ENCODE results near the gene API5. TPM values are rescaled to one million over a fixed set of nuclear protein-coding genes. Genes with fewer than 3 reads are reported as not detected.

Gene API5
- total RNA-seq, 1 experiment from 2014 or later = 100 TPM

DNA sequence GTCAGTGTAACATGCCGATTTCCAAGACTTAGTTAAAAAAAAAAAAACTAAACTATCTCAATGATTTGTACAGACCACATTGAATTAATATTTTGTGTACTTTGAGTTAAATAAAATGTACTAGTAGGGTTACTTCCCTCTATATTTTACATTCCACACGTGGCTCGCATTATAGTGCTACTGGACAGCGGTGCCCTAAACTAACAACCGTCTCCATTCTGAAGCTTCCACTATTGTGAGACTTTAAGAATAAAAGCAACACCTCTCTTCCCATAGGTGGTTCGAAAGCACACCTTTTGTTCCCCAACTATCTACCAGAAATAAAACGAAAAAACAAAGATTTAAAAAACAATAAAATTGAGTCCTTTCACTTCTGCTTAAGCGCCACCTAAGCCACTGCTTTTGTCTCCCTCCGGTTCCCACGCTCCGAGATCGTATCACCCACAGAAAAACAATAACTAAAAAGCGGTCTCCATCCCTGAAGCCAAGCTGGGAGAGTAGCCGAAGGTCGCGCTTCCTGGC lies 46.5 kb downstream of the API5 start:
- no peaks in the 10 kb centered on the region for H3K9me3 Mint-ChIP-seq (ENCODE audit: unreplicated experiment)
- peak overlapping the region; percentile 98 for H3K4me3 Mint-ChIP-seq (ENCODE audit: unreplicated experiment)
- intact Hi-C loops (cut with micrococcal nuclease) = no loop called here
- ChIA-PET CTCF (interaction anchor here (0.6 to 1.9 kb wide), 7 partner anchors 9 to 737 kb away, joined by 3 to 4 read pairs (median 3); partner anchors contain the start of gene API5), POLR2A (interaction anchor here (0.7 to 4.9 kb wide), 18 partner anchors 10 to 61 kb away, joined by 3 to 64 read pairs (median 6); partner anchors contain the start of gene API5)
- H3K4me1 Mint-ChIP-seq (ENCODE audit: insufficient read depth, unreplicated experiment) = peaks cover 11% of the 10 kb centered on the region
- TF ChIP-seq, protein P1, sequence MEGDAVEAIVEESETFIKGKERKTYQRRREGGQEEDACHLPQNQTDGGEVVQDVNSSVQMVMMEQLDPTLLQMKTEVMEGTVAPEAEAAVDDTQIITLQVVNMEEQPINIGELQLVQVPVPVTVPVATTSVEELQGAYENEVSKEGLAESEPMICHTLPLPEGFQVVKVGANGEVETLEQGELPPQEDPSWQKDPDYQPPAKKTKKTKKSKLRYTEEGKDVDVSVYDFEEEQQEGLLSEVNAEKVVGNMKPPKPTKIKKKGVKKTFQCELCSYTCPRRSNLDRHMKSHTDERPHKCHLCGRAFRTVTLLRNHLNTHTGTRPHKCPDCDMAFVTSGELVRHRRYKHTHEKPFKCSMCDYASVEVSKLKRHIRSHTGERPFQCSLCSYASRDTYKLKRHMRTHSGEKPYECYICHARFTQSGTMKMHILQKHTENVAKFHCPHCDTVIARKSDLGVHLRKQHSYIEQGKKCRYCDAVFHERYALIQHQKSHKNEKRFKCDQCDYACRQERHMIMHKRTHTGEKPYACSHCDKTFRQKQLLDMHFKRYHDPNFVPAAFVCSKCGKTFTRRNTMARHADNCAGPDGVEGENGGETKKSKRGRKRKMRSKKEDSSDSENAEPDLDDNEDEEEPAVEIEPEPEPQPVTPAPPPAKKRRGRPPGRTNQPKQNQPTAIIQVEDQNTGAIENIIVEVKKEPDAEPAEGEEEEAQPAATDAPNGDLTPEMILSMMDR (IDR thresholded peaks at IDR 0.05; ENCODE audit: unreplicated experiment) = no peak
- H3K27ac Mint-ChIP-seq (ENCODE audit: low read depth, unreplicated experiment) = peak overlapping the region; percentile 97
- H3K27me3 Mint-ChIP-seq (ENCODE audit: insufficient read depth, unreplicated experiment) = no peaks in the 10 kb centered on the region
- H3K36me3 Mint-ChIP-seq (ENCODE audit: insufficient read depth, unreplicated experiment) = peaks cover 6% of the 10 kb centered on the region
- no peak for DNase-seq (ENCODE audit: unreplicated experiment)
- TSS peak; percentile 91 for BruUV-seq (replicated peaks)

DNA sequence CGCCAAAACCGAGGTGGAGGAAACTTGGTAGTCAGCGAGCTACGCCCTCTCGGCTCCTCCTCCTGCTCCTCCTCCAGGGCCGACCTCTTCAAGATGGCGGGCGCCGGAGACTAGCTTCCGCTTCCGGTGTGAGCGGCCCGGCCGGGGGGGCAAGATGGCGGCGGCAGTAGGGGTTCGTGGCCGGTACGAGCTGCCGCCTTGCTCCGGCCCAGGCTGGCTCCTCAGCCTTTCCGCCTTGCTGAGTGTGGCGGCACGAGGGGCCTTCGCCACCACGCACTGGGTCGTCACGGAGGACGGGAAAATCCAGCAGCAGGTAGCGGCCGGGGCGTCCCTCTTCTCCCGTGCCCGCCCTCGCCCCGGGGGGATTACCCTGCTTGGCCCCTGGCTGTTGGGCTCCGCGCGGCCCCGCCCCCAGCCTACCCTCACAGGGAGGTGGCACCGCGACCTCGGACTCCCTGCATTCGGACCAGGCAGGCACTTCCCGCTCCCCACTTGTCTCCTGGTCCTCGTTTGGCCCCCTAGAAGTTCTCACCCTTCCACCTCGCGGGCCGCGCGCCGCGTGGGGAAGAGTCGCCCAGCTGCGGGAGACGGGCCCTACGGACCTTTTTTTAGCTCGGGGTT lies 47.1 kb downstream of the API5 start, which contains the start of gene TTC17:
Gene TTC17 (plus strand): TSS at position 120 of the 621 bp plus-strand sequence. CDS start 35 bp downstream, at position 155.
- intact Hi-C loops (cut with micrococcal nuclease) = no loop called here
- no TSS peak for BruUV-seq (replicated peaks)
- DNase-seq (ENCODE audit: unreplicated experiment) = peak; percentile 93
- POLR2A ChIA-PET = interaction anchor here (0.7 to 4.9 kb wide), 19 partner anchors 10 to 1569 kb away, joined by 3 to 64 read pairs (median 6); partner anchors contain the start of gene API5
- Mint-ChIP-seq H3K4me1 (ENCODE audit: insufficient read depth, unreplicated experiment) (peaks cover 11% of the 10 kb centered on the region), H3K4me3 (ENCODE audit: unreplicated experiment) (peak within 1 kb of the TSS; percentile 98), H3K9me3 (ENCODE audit: unreplicated experiment) (no peaks in the 10 kb centered on the region), H3K27ac (ENCODE audit: low read depth, unreplicated experiment) (peak within 1 kb of the TSS; percentile 97), H3K27me3 (ENCODE audit: insufficient read depth, unreplicated experiment) (no peaks in the 10 kb centered on the region), H3K36me3 (ENCODE audit: insufficient read depth, unreplicated experiment) (peaks cover 6% of the 10 kb centered on the region)
- TF ChIP-seq, protein P1 (IDR thresholded peaks at IDR 0.05; ENCODE audit: unreplicated experiment) = no peak
- CTCF ChIA-PET = interaction anchor here (0.6 to 1.9 kb wide), 7 partner anchors 8 to 82 kb away, joined by 3 to 4 read pairs (median 3); partner anchors contain the start of gene API5

DNA sequence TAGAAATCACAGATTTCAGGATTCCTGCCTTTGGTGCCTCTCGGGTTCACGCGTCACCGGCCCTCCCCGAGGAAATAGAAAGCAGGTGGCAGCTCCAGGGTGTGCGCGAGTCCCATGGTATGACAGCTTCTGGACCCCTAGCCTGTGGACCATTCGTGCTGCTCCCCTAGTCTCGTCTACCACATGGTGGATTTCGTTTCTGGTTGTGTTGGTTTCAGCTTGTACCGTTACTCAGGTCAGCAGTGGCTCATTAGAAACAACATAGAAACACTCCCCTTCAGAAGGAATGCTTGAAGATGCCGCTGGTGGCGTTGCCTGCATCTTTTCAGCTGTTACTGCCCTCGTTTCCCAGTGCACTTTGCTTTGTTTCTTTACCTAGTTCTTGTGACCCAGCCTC lies 47.6 kb downstream of the API5 start:
- POLR2A ChIA-PET = interaction anchor here (0.7 to 4.9 kb wide), 13 partner anchors 9 to 1570 kb away, joined by 3 to 64 read pairs (median 8); partner anchors contain the start of gene API5
- no TSS peak for BruUV-seq (replicated peaks)
- intact Hi-C loops (cut with micrococcal nuclease) = no loop called here

More for the DNA sequence above, 47.6 kb downstream of the API5 start:
- Mint-ChIP-seq H3K4me1 (ENCODE audit: insufficient read depth, unreplicated experiment) (peaks cover 11% of the 10 kb centered on the region), H3K27me3 (ENCODE audit: insufficient read depth, unreplicated experiment) (no peaks in the 10 kb centered on the region), H3K9me3 (ENCODE audit: unreplicated experiment) (no peaks in the 10 kb centered on the region), H3K27ac (ENCODE audit: low read depth, unreplicated experiment) (peak overlapping the region; percentile 97), H3K36me3 (ENCODE audit: insufficient read depth, unreplicated experiment) (peaks cover 6% of the 10 kb centered on the region), H3K4me3 (ENCODE audit: unreplicated experiment) (peak overlapping the region; percentile 98)
- peak; percentile 36 for DNase-seq (ENCODE audit: unreplicated experiment)
- TF ChIP-seq, protein P1 (IDR thresholded peaks at IDR 0.05; ENCODE audit: unreplicated experiment) = no peak
- CTCF ChIA-PET = interaction anchor here (0.9 to 1.9 kb wide), 3 partner anchors 8 to 47 kb away, joined by 3 to 4 read pairs (median 4); partner anchors contain the start of gene API5

Measured in MCF 10A (cell line).